Measurements from ENCODE around the gene SLC22A12. TPM values are rescaled to one million over a fixed set of nuclear protein-coding genes. Genes with fewer than 3 reads are reported as not detected.

SLC22A12 gene
- not detected for total RNA-seq

- DNase-seq, result no peak
- H3K27ac ChIP-seq, result no peak within 1 kb of the TSS
- no peaks in the 10 kb centered on the region for H3K4me1 ChIP-seq
- H3K9me3 ChIP-seq, result peaks cover 0 to 15% (median 10%) of the 10 kb centered on the region in 3 donors
- no peaks in the 10 kb centered on the region for H3K36me3 ChIP-seq
- intact Hi-C loops (cut with DNase I), result no loop called here
- no peak within 1 kb of the TSS for H3K4me3 ChIP-seq
- H3K27me3 ChIP-seq, result no peaks in the 10 kb centered on the region
- TF ChIP-seq CTCF (IDR thresholded peaks at IDR 0.05) (no peak), POLR2A (IDR thresholded peaks at IDR 0.05) (no peak)
- 80 to 87% methylated on average over 10 to 14 of the region's 14 CpGs for WGBS, 2 donors
Observed at GRCh38 chr11:64590763-64591221, at the start of gene SLC22A12. Gene SLC22A12 (plus strand): TSS chr11:64591220. CDS start chr11:64591557, 337 bp downstream.

- H3K4me3 ChIP-seq, result no peak overlapping the region
- DNase-seq, result no peak
- peaks cover 0 to 20% (median 11%) of the 10 kb centered on the region in 3 donors for H3K4me1 ChIP-seq
- no peaks in the 10 kb centered on the region for H3K36me3 ChIP-seq
- WGBS, 2 donors, result 50 to 61% methylated on average over 13 to 20 of the region's 35 CpGs
- H3K27ac ChIP-seq, result no peak overlapping the region
- intact Hi-C loops (cut with DNase I), result no loop called here
- H3K27me3 ChIP-seq, result peaks cover 0 to 54% (median 0%) of the 10 kb centered on the region in 4 donors
- no peak for TF ChIP-seq POLR2A (IDR thresholded peaks at IDR 0.05)
- no peaks in the 10 kb centered on the region for H3K9me3 ChIP-seq
Observed at GRCh38 chr11:64542172-64543125, 48.6 kb upstream of the SLC22A12 start.

GRCh38 chr11:64543818-64544217 is 47.2 kb upstream of the SLC22A12 start:
- H3K4me1 ChIP-seq, result peaks cover 0 to 15% (median 9%) of the 10 kb centered on the region in 3 donors
- intact Hi-C loops (cut with DNase I), result no loop called here
- H3K27ac ChIP-seq, result no peak overlapping the region
- TF ChIP-seq CTCF (IDR thresholded peaks at IDR 0.05), result no peak
- no peak for TF ChIP-seq POLR2A (IDR thresholded peaks at IDR 0.05)
- no peaks in the 10 kb centered on the region for H3K36me3 ChIP-seq
- H3K27me3 ChIP-seq, result peaks cover 0 to 58% (median 0%) of the 10 kb centered on the region in 4 donors
- DNase-seq, result no peak
- H3K4me3 ChIP-seq, result no peak overlapping the region
- no peaks in the 10 kb centered on the region for H3K9me3 ChIP-seq

- no peaks in the 10 kb centered on the region for H3K36me3 ChIP-seq
- H3K9me3 ChIP-seq, result no peaks in the 10 kb centered on the region
- no peak for DNase-seq
- H3K4me3 ChIP-seq, result no peak overlapping the region
- 71 to 82% methylated on average over 2 of the region's 2 CpGs for WGBS, 2 donors
- H3K27me3 ChIP-seq, result peaks cover 0 to 49% (median 0%) of the 10 kb centered on the region in 4 donors
- TF ChIP-seq CTCF (IDR thresholded peaks at IDR 0.05) (no peak), POLR2A (IDR thresholded peaks at IDR 0.05) (no peak)
- H3K4me1 ChIP-seq, result peaks cover 0 to 12% (median 9%) of the 10 kb centered on the region in 3 donors
- no peak overlapping the region for H3K27ac ChIP-seq
- intact Hi-C loops (cut with DNase I), result no loop called here
Observed at GRCh38 chr11:64544616-64545296, 46.3 kb upstream of the SLC22A12 start.

GRCh38 chr11:64545619-64546018 is 45.4 kb upstream of the SLC22A12 start:
- Histone ChIP-seq H3K4me1 (peaks cover 0 to 12% (median 9%) of the 10 kb centered on the region in 3 donors), H3K27me3 (peaks cover 0 to 45% (median 0%) of the 10 kb centered on the region in 4 donors), H3K9me3 (no peaks in the 10 kb centered on the region), H3K4me3 (no peak overlapping the region), H3K36me3 (no peaks in the 10 kb centered on the region), H3K27ac (no peak overlapping the region)
- intact Hi-C loops (cut with DNase I), result no loop called here
- WGBS, 2 donors, result 71 to 75% methylated on average over 5 to 15 of the region's 15 CpGs
- TF ChIP-seq POLR2A (IDR thresholded peaks at IDR 0.05) (no peak), CTCF (IDR thresholded peaks at IDR 0.05) (no peak)
- DNase-seq, result no peak
